NT2/D1 (cell line): Measurements from ENCODE around the gene HNRNPUL1.

Experiments
- DNase-seq: peaks from one replicate; pipeline ENCODE4 v3.0.0-alpha.2; 2011; ENCODE audit warnings: low read depth, low spot score
- H3K27me3 ChIP-seq: 2 replicates; pipeline ENCODE4 v1.6.0; 2011; ENCODE audit warnings: mild to moderate bottlenecking; ENCODE audit not compliant: insufficient read length, insufficient read depth
- H3K36me3 ChIP-seq: 2 replicates; pipeline ENCODE4 v1.6.1; 2011; ENCODE audit warnings: mild to moderate bottlenecking, low read length, mixed read lengths; ENCODE audit not compliant: insufficient read depth, insufficient read length
- H3K4me1 ChIP-seq: 2 replicates; pipeline ENCODE4 v1.5.1; 2011; ENCODE audit not compliant: insufficient read depth, insufficient read length
- H3K4me3 ChIP-seq: 2 replicates; pipeline ENCODE4 v1.5.1; 2011; ENCODE audit warnings: low read depth; ENCODE audit not compliant: insufficient read length
- H3K9ac ChIP-seq: 2 replicates; pipeline ENCODE4 v1.6.0; 2011; ENCODE audit warnings: low read depth; ENCODE audit not compliant: insufficient read length
- H3K9me3 ChIP-seq: 2 replicates; pipeline ENCODE4 v1.5.1; 2011; ENCODE audit warnings: mild to moderate bottlenecking, low read length; ENCODE audit not compliant: insufficient read depth
- SUZ12 ChIP-seq: IDR thresholded peaks from 2 replicates; pipeline ENCODE4 v1.6.1; 2011; ENCODE audit not compliant: insufficient read length, insufficient read depth; ENCODE audit errors: extremely low read depth
- YY1 ChIP-seq: IDR thresholded peaks from 2 replicates; pipeline ENCODE4 v1.6.1; 2011; ENCODE audit not compliant: insufficient read length, insufficient read depth
- ZNF274 ChIP-seq: IDR thresholded peaks from 2 replicates; pipeline ENCODE4 v1.6.1; 2011; ENCODE audit warnings: mild to moderate bottlenecking, low read depth, low read length

Gene HNRNPUL1

DNA sequence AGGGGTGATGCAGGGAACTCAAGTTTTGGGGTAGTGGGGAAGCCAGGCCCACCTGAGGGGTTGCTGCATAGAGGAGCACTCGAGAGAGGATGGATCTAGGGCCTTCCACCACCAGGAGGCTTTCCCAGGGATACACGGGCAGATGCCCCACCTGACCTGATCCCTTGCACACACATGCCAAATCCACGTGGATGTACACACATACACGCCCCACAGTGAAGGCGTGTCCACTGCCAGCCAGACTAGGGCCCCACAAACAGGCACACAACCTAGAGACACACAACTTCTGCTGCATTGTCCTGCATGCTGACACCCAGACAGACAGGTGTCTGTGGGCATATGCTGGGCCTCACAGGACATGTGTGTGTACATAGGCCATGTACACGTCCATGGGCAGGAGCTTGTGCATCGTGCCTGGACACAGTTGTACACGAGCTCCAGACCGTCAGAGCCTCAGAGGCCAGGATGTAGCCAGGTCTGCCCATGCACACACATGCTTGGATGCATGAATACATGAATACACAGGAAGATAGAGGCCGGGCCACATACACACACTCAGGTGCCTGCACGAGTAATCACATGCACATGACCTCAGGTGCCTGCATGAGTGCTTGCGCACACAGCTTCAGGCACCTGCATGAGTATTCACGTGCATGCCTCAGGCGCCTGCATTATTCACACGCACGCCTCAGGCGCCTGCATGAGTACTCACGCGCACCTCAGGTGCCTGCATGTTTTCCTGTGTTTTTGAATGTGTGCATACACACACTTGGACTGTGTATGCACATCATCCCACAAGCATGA lies 54.7 kb downstream of the HNRNPUL1 start:
- TF ChIP-seq ZNF274 (no peak), YY1 (no peak), SUZ12 (no peak)
- Histone ChIP-seq H3K9me3 (peaks cover 7% of the 10 kb centered on the region; the same call in 1 of the 2 replicates), H3K4me3 (no peak overlapping the region), H3K4me1 (peaks cover 28% of the 10 kb centered on the region), H3K27me3 (no peaks in the 10 kb centered on the region), H3K36me3 (peaks cover 72% of the 10 kb centered on the region), H3K9ac (no peak overlapping the region)
- no peak for DNase-seq

- Histone ChIP-seq H3K4me1 (peaks cover 34% of the 10 kb centered on the region), H3K9me3 (peaks cover 7% of the 10 kb centered on the region; the same call in 1 of the 2 replicates), H3K27me3 (no peaks in the 10 kb centered on the region), H3K36me3 (peaks cover 67% of the 10 kb centered on the region), H3K9ac (no peak overlapping the region), H3K4me3 (no peak overlapping the region)
- no peak for DNase-seq
- no peak for TF ChIP-seq YY1
- TF ChIP-seq SUZ12: no peak
Measured at GRCh38 chr19:41319500-41320184, 55.5 kb downstream of the HNRNPUL1 start.

- peaks cover 64% of the 10 kb centered on the region for H3K36me3 ChIP-seq
- H3K9me3 ChIP-seq: peaks cover 7% of the 10 kb centered on the region; the same call in 1 of the 2 replicates
- no peak overlapping the region for H3K4me3 ChIP-seq
- H3K9ac ChIP-seq: no peak overlapping the region
- DNase-seq: no peak
- H3K4me1 ChIP-seq: peaks cover 34% of the 10 kb centered on the region
- no peaks in the 10 kb centered on the region for H3K27me3 ChIP-seq
- TF ChIP-seq SUZ12: no peak
- TF ChIP-seq ZNF274: no peak
- TF ChIP-seq YY1: no peak
Measured at GRCh38 chr19:41320185-41320518, 56.0 kb downstream of the HNRNPUL1 start.

DNA sequence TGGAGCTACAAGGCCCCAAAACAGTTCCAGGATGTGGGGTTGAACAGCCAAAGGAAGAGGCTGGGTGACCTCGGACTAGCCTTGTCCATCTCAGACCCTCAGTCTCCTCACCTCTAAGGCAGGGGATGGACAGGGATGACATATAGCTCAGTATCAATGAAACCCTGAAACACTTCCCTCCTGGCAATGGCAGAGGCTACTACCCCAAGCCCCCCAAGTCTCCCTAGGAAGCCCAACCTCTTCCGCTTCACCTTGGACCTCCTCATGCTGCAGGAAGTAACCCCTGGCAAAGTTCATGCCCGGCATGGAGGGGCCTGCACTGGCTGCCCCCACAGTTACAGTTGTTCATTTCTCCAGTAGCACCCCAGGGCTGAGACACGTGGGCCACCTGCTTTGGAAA lies 56.4 kb downstream of the HNRNPUL1 start:
- no peak overlapping the region for H3K4me3 ChIP-seq
- TF ChIP-seq YY1 (no peak), ZNF274 (no peak), SUZ12 (no peak)
- H3K27me3 ChIP-seq: no peaks in the 10 kb centered on the region
- no peak for DNase-seq
- peaks cover 34% of the 10 kb centered on the region for H3K4me1 ChIP-seq
- H3K36me3 ChIP-seq: peaks cover 60% of the 10 kb centered on the region
- peaks cover 7% of the 10 kb centered on the region; the same call in 1 of the 2 replicates for H3K9me3 ChIP-seq
- H3K9ac ChIP-seq: no peak overlapping the region

DNA sequence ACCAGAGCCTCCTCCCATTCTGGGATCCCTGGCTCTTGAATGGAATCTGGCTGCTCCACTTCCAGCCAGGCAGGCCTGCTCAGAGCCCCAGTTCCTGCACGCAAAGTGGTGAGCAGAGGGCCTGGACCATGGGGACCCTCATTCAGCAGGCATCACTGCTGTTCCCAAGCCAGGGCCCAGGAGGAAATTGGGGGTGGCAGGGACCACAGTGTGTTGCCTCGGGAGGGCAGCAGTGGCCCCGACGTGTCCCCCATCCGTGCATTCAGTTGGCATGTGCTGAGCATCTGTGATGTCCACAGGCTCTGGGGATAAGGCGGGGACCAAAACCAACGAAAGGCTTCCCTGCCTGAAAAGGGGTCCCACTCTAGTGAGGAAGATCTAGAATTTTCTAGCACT lies 57.0 kb downstream of the HNRNPUL1 start:
- Histone ChIP-seq H3K4me3 (no peak overlapping the region), H3K36me3 (peaks cover 54% of the 10 kb centered on the region), H3K9me3 (peaks cover 6% of the 10 kb centered on the region; the same call in 1 of the 2 replicates), H3K27me3 (no peaks in the 10 kb centered on the region), H3K9ac (no peak overlapping the region), H3K4me1 (peaks cover 40% of the 10 kb centered on the region)
- no peak for TF ChIP-seq SUZ12
- TF ChIP-seq ZNF274: no peak
- no peak for TF ChIP-seq YY1
- no peak for DNase-seq

GRCh38 chr19:41321600-41322270 lies 57.6 kb downstream of the HNRNPUL1 start:
- Histone ChIP-seq H3K4me1 (peaks cover 42% of the 10 kb centered on the region), H3K4me3 (no peak overlapping the region), H3K36me3 (peaks cover 49% of the 10 kb centered on the region), H3K27me3 (no peaks in the 10 kb centered on the region), H3K9ac (no peak overlapping the region), H3K9me3 (peaks cover under 1% of the 10 kb centered on the region; the same call in 1 of the 2 replicates)
- no peak for DNase-seq
- no peak for TF ChIP-seq SUZ12
- TF ChIP-seq ZNF274: no peak
- no peak for TF ChIP-seq YY1

GRCh38 chr19:41322451-41322850 lies 58.3 kb downstream of the HNRNPUL1 start:
- Histone ChIP-seq H3K36me3 (peaks cover 42% of the 10 kb centered on the region), H3K4me1 (peaks cover 45% of the 10 kb centered on the region), H3K9me3 (no peaks in the 10 kb centered on the region), H3K9ac (peak overlapping the region; percentile 70), H3K4me3 (no peak overlapping the region), H3K27me3 (no peaks in the 10 kb centered on the region)
- DNase-seq: no peak
- TF ChIP-seq ZNF274 (no peak), YY1 (no peak), SUZ12 (no peak)
